NCI-H128 (cell line): Measurements from ENCODE around the gene ZBED4.

Experiments used
- DNase-seq: peaks from one replicate; lab custom pipeline; 2025; ENCODE audit not compliant: unreplicated experiment; lab: John Stamatoyannopoulos, UW

Gene ZBED4

GRCh38 chr22:49877642-49878041, 24.0 kb downstream of the ZBED4 start:
- no peak for DNase-seq

DNA sequence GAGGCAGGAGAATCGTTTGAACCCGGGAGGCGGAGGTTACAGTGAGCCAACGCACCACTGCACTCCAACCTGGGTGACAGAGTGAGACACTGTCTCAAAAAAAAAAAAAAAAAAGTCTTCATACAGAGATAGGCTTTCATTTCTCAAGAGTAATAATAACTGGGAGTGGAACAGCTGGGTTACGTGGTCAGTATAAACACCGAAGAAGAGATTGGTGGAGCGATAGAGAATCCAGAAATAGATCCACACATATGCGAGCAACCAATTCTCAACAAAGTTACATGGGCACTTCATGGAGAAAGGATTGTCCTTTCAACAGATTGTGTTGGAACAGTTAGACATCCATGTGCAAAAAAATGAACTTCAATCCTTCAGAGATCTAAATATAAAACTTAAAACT, 24.6 kb downstream of the ZBED4 start:
- no peak for DNase-seq

GRCh38 chr22:49879871-49880270, 26.2 kb downstream of the ZBED4 start:
- no peak for DNase-seq

GRCh38 chr22:49880281-49880680, 26.6 kb downstream of the ZBED4 start:
- no peak for DNase-seq

GRCh38 chr22:49881856-49882255, 28.2 kb downstream of the ZBED4 start:
- no peak for DNase-seq

GRCh38 chr22:49882519-49883293, 29.1 kb downstream of the ZBED4 start:
- DNase-seq = no peak

DNA sequence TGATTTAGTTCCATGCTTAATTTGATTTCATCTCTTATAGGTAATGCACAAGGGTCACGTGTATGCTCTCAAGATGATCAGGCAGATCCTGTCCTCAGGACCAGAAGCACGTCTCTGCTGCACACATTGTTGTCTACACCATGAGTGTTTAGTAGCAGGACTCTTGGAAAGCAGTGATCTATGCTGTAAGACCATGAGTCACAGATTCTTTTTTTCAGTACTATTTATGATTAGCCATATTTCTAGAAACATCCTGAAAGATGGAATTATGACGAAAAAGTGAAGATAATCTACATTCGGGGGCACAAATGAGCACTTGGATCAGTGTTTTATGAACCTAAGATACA, 29.6 kb downstream of the ZBED4 start:
- no peak for DNase-seq

GRCh38 chr22:49884075-49884474, 30.4 kb downstream of the ZBED4 start:
- DNase-seq = no peak

DNA sequence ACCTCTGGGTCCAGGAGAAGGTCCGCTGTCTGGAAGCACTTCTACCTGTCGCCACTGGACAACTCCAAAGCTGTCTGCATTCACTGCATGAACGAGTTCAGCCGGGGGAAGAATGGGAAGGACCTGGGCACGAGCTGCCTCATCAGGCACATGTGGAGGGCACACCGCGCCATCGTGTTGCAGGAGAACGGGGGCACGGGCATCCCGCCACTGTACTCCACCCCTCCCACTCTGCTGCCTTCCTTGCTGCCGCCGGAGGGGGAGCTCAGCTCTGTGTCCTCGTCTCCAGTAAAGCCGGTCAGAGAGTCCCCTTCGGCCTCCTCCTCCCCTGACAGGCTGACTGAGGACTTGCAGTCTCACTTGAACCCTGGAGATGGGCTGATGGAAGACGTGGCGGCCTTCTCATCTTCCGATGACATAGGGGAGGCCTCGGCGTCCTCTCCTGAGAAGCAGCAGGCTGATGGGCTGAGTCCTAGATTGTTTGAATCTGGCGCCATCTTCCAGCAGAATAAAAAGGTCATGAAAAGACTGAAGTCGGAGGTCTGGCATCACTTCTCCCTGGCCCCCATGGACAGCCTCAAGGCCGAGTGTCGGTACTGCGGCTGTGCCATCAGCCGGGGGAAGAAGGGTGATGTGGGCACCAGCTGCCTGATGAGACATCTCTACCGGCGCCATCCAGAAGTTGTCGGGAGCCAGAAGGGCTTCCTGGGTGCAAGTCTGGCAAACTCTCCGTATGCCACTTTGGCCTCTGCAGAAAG, 31.0 kb downstream of the ZBED4 start:
- DNase-seq = no peak

DNA sequence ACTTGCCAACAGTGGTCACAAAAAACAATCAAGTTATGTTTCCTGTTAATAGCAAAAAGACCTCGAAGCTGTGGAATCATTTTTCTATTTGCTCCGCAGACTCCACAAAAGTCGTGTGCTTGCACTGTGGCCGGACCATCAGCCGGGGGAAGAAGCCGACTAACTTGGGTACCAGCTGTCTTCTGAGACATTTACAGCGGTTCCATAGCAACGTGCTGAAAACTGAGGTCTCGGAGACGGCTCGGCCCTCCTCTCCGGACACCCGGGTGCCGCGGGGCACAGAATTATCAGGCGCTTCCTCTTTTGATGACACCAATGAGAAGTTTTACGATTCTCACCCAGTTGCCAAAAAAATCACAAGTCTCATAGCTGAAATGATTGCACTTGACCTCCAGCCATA, 31.6 kb downstream of the ZBED4 start:
- no peak for DNase-seq

GRCh38 chr22:49885881-49886280, 32.2 kb downstream of the ZBED4 start:
- DNase-seq = no peak

DNA sequence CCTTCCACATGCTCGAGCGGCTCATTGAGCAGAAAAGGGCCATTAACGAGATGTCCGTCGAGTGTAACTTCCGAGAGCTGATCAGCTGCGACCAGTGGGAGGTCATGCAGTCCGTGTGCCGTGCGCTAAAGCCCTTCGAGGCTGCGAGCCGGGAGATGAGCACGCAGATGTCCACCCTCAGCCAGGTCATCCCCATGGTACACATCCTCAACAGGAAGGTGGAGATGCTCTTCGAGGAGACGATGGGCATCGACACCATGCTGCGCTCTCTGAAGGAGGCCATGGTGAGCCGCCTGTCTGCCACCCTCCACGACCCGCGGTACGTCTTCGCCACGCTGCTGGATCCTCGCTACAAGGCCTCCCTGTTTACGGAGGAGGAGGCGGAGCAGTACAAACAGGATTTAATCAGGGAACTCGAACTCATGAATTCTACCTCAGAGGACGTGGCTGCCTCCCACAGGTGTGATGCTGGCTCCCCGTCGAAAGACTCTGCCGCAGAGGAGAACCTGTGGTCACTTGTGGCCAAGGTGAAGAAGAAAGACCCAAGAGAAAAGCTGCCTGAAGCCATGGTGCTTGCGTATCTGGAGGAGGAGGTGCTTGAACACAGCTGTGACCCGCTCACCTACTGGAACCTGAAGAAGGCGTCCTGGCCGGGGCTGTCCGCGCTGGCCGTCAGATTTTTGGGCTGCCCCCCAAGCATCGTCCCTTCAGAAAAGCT, 32.9 kb downstream of the ZBED4 start:
- no peak for DNase-seq

DNA sequence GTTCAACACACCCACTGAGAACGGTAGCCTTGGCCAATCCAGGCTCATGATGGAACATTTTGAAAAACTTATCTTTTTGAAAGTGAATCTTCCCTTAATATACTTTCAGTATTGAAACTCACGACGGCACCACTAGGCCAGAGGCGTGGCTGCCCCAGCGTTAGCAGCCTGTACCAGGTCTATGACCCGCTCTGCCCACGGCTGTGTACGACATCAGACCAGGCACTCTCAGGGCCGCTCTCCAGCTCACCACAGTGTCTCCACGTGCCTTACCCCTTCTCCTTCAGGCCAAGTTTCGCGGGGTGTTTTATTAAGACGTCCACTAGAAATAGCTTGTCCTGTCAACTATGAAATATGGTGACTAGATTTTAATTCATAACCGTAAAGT, 33.4 kb downstream of the ZBED4 start:
- DNase-seq = no peak

DNA sequence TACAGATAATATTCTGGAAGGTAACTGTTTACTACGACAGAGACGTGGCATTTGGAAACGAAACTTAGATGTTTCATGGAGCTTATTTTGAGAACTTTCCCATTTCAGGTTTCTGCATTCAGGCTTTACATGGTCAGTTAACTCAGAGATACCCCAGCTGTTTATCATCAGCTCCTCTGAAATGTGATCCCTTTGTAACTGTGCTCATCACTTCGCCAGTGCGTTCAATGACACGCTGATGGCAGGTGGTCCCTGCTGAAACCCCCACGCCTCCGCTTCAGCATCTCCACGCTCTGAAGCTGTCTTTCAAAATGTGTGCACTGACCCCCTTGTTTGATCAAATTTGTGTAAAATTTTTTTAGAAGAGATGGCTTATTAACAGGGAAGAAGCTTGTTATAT, 34.1 kb downstream of the ZBED4 start:
- no peak for DNase-seq

DNA sequence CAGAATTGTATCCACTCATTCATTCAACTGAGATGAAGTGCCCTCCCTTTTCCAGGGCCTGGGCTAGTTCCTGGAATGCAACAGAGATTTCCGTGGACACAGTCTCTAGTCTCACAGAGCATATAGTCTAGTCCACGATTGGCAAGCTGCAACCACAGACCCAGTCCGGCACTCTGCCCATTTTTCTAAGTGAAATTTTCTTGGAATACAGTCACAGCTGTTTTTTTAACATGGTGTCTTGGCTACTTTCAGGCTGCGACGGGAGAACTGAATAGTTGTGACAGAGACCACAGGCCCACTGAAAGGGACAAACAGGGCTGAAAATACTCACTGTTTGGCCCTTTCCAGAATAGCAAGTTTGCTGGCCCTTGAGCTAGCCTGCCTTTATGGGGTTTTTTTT, 35.4 kb downstream of the ZBED4 start:
- no peak for DNase-seq

DNA sequence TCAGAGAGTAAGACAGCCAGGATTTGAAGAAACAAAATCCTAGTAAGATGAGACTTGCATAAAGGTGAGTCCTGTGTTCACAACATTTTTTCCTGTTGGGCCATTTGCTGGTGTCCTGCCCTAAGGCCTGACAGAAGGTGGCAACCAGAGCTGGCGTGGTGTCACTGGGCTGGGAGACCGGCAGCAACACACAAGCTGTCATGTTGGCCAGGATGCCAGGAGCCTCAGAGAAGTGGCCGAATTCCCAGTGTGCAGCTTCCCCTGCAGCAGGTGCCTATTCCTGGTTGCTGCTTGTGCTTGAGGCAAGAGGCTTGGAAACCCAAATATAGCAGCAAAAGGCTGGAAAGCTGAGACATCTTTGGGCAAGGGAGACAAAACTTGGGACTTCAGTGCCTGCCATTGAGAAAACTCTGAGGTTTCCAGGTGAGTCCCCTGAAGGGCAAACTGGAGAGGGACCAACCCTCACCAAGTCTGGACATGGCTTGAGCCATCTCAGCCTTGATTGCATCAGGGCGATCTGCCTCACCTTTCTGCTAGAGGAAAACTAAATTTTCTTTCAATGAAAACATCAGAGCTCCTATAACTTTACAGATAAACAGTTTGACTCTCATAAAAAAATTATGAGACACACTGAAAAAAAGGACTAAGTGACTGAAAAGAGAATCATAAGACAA, 38.7 kb downstream of the ZBED4 start:
- DNase-seq = no peak

- DNase-seq = no peak
Observed at GRCh38 chr22:49893025-49893424, 39.4 kb downstream of the ZBED4 start.

DNA sequence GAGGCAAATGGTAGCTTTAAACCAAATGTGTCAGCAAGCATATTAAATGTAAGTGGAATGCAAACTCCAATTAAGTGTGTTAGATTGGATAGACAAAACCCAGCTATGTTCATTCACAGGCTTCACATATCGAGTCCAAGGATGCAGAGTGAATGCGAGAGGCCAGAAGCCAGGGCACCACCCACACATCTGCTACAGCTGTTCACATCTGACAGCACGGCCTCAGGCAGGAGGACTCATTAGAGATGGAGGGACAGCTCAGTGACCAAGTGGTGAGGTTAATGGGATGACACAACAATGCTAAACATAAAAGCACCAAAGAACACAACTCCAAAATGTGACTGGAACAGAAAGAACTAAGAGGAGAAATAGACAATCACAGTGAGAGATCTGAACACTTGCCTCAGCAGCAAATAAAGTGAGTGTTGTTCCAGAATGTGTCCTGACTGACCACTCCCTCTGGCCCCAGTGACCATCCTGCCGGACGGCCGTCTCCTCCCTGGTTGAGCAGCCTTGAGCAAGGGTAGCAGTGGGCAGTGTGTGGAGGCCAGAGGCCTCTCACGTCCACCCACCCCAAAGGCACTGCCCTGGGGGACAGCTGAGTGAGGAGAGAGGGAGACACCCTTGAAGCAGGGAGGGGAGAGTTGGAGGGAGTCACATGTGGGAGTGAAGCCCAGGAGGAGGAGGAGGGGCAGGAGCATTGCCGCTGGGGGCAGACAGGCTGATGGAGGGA, 40.8 kb downstream of the ZBED4 start:
- DNase-seq = no peak

GRCh38 chr22:49896201-49896600, 42.6 kb downstream of the ZBED4 start:
- DNase-seq = no peak

GRCh38 chr22:49897015-49897684, 43.5 kb downstream of the ZBED4 start:
- no peak for DNase-seq
